Right forelimb (tissue), 1 donor: Measurements from ENCODE around the gene CCDC138.

Experiments used
- DNase-seq: peaks from one replicate; pipeline ENCODE4 v3.0.0-alpha.2; 2018

CCDC138 gene

GRCh38 chr2:108829578-108830310 lies 43.2 kb downstream of the CCDC138 start:
- DNase-seq, result no peak

- DNase-seq, result no peak
These were observed 46.6 kb downstream of the CCDC138 start for GRCh38 chr2:108833219-108833618.

GRCh38 chr2:108834620-108835019 lies 48.0 kb downstream of the CCDC138 start:
- no peak for DNase-seq

- no peak for DNase-seq
These were observed 48.5 kb downstream of the CCDC138 start for GRCh38 chr2:108835040-108835439.

- no peak for DNase-seq
These were observed 50.6 kb downstream of the CCDC138 start for GRCh38 chr2:108837198-108837597.

GRCh38 chr2:108841506-108841905 lies 54.9 kb downstream of the CCDC138 start:
- no peak for DNase-seq

GRCh38 chr2:108845923-108846322 lies 59.4 kb downstream of the CCDC138 start:
- no peak for DNase-seq

- DNase-seq, result no peak
These were observed 60.4 kb downstream of the CCDC138 start for GRCh38 chr2:108847000-108847399.

- DNase-seq, result no peak
These were observed 65.8 kb downstream of the CCDC138 start for GRCh38 chr2:108852375-108852774.

- no peak for DNase-seq
These were observed 66.8 kb downstream of the CCDC138 start for GRCh38 chr2:108853421-108853820.

GRCh38 chr2:108854484-108854883 lies 67.9 kb downstream of the CCDC138 start:
- no peak for DNase-seq

- DNase-seq, result no peak
These were observed 68.6 kb downstream of the CCDC138 start for GRCh38 chr2:108855194-108855593.

GRCh38 chr2:108858894-108859293 lies 72.3 kb downstream of the CCDC138 start:
- DNase-seq, result no peak

GRCh38 chr2:108866041-108866440 lies 79.5 kb downstream of the CCDC138 start:
- DNase-seq, result no peak

- no peak for DNase-seq
These were observed 82.3 kb downstream of the CCDC138 start for GRCh38 chr2:108868911-108869310.

GRCh38 chr2:108869542-108869941 lies 83.0 kb downstream of the CCDC138 start:
- no peak for DNase-seq

- no peak for DNase-seq
These were observed 83.6 kb downstream of the CCDC138 start for GRCh38 chr2:108870069-108870644.

GRCh38 chr2:108877506-108877905 lies 90.9 kb downstream of the CCDC138 start:
- no peak for DNase-seq

GRCh38 chr2:108878276-108878675 lies 91.7 kb downstream of the CCDC138 start:
- DNase-seq, result no peak

- DNase-seq, result no peak
These were observed 98.0 kb downstream of the CCDC138 start for GRCh38 chr2:108884619-108885018.

- DNase-seq, result no peak
These were observed 103.3 kb downstream of the CCDC138 start for GRCh38 chr2:108889907-108890306.

- DNase-seq, result no peak
These were observed 106.7 kb downstream of the CCDC138 start for GRCh38 chr2:108893277-108893676.

- DNase-seq, result no peak
These were observed 108.2 kb downstream of the CCDC138 start for GRCh38 chr2:108894766-108895165.

GRCh38 chr2:108895188-108895587 lies 108.6 kb downstream of the CCDC138 start:
- DNase-seq, result no peak

- no peak for DNase-seq
These were observed 110.2 kb downstream of the CCDC138 start for GRCh38 chr2:108896741-108897140.
